Neuronal stem cell (in vitro differentiated cells): Measurements from ENCODE around the gene PGM2L1.
"Not testable (repeated sequence)": the region's sequence is repeated elsewhere in the genome, so short reads cannot be mapped to it uniquely, and the experiment has no call there.

Experiments used
- DNase-seq: peaks from one replicate; pipeline ENCODE4 v3.0.0-alpha.2; 2013; ENCODE audit warnings: low spot score
- H2AFZ ChIP-seq: one replicate; pipeline ENCODE4 v1.6.1; 2013; ENCODE audit warnings: mild to moderate bottlenecking, low read length, inconsistent platforms
- H2AK5ac ChIP-seq: 2 replicates; pipeline ENCODE4 v1.6.1; 2013; ENCODE audit warnings: low read depth, mild to moderate bottlenecking, inconsistent platforms, low read length, moderate library complexity, mixed read lengths
- H2BK120ac ChIP-seq: 2 replicates; pipeline ENCODE4 v1.6.1; 2013; ENCODE audit warnings: low read depth, mild to moderate bottlenecking, inconsistent platforms, low read length, moderate library complexity, mixed read lengths
- H2BK12ac ChIP-seq: one replicate; pipeline ENCODE4 v1.6.1; 2013; ENCODE audit warnings: low read length, inconsistent platforms
- H2BK15ac ChIP-seq: 2 replicates; pipeline ENCODE4 v1.6.1; 2013; ENCODE audit warnings: mild to moderate bottlenecking, low read length, inconsistent platforms, mixed read lengths
- H2BK5ac ChIP-seq: one replicate; pipeline ENCODE4 v1.6.1; 2013; ENCODE audit warnings: inconsistent platforms, mild to moderate bottlenecking, low read length, moderate library complexity
- H3K14ac ChIP-seq: one replicate; pipeline ENCODE4 v1.6.1; 2013; ENCODE audit warnings: low read length, inconsistent platforms
- H3K18ac ChIP-seq: 2 replicates; pipeline ENCODE4 v1.6.1; 2013; ENCODE audit warnings: low read length, inconsistent platforms
- H3K23ac ChIP-seq: 2 replicates; pipeline ENCODE4 v1.6.1; 2013; ENCODE audit warnings: low read depth, mild to moderate bottlenecking, mixed read lengths, low read length, inconsistent platforms; ENCODE audit not compliant: poor library complexity
- H3K27ac ChIP-seq: replicated peaks from 3 replicates; pipeline ENCODE4 v1.5.1; 2013; ENCODE audit warnings: low read length, inconsistent platforms
- H3K27me3 ChIP-seq, 3 experiments: 2 replicates each; pipeline ENCODE4 v1.6.1; 2013; ENCODE audit warnings: low read length in 3 of 3, mild to moderate bottlenecking in 2 of 3, inconsistent platforms in 1 of 3, low read depth in 1 of 3, mixed read lengths in 1 of 3, moderate library complexity in 1 of 3; ENCODE audit not compliant: control insufficient read depth in 3 of 3, insufficient read depth in 3 of 3
- H3K36me3 ChIP-seq, 2 donors: replicated peaks in 1 of 2; 2 replicates each; pipeline ENCODE4 v1.6.1; 2013; ENCODE audit warnings: low read length in 2 of 2; ENCODE audit not compliant: control insufficient read depth in 2 of 2, insufficient read depth in 2 of 2
- H3K4ac ChIP-seq: 2 replicates; pipeline ENCODE4 v1.6.1; 2013; ENCODE audit warnings: inconsistent platforms, mild to moderate bottlenecking, low read length, moderate library complexity
- H3K4me1 ChIP-seq, 2 donors: 1 replicate in 1 of 2; 2 replicates in 1 of 2; pipeline ENCODE4 v1.6.1; 2013; ENCODE audit warnings: low read length in 2 of 2, low read depth in 1 of 2; ENCODE audit not compliant: control insufficient read depth in 2 of 2, insufficient read depth in 1 of 2
- H3K4me2 ChIP-seq: one replicate; pipeline ENCODE4 v1.6.1; 2013; ENCODE audit warnings: mild to moderate bottlenecking, low read length, inconsistent platforms; ENCODE audit not compliant: insufficient read depth, poor library complexity, severe bottlenecking
- H3K4me3 ChIP-seq, 2 donors: 2 replicates each; pipeline ENCODE4 v1.5.1; 2013; ENCODE audit warnings: low read length in 2 of 2, mild to moderate bottlenecking in 2 of 2, inconsistent platforms in 1 of 2, moderate library complexity in 1 of 2
- H3K79me1 ChIP-seq: one replicate; pipeline ENCODE4 v1.6.1; 2013; ENCODE audit warnings: low read depth, mild to moderate bottlenecking, inconsistent platforms, low read length, moderate library complexity
- H3K9ac ChIP-seq: one replicate; pipeline ENCODE4 v1.6.1; 2013; ENCODE audit warnings: mild to moderate bottlenecking, low read depth, low read length, inconsistent platforms; ENCODE audit not compliant: poor library complexity
- H3K9me3 ChIP-seq, 2 donors: replicated peaks in 1 of 2; 2 replicates each; pipeline versions ENCODE3 to v1.6.1; 2013; ENCODE audit warnings: low read length in 2 of 2, mild to moderate bottlenecking in 2 of 2, inconsistent platforms in 1 of 2, low read depth in 1 of 2, mixed read lengths in 1 of 2, moderate library complexity in 1 of 2; ENCODE audit not compliant: control insufficient read depth in 2 of 2, insufficient read depth in 1 of 2
- H4K8ac ChIP-seq: one replicate; pipeline ENCODE4 v1.6.1; 2013; ENCODE audit warnings: low read depth, mild to moderate bottlenecking, inconsistent platforms, low read length, moderate library complexity
- H4K91ac ChIP-seq: one replicate; pipeline ENCODE4 v1.6.1; 2013; ENCODE audit warnings: low read length, low read depth, mild to moderate bottlenecking, inconsistent platforms; ENCODE audit not compliant: poor library complexity
- WGBS, 2 donors: extraction: QIAGEN DNeasy Blood & Tissue Kit; methylation state at CpG; one replicate each; pipeline ENCODE4 v1.1.7; 2013; ENCODE audit warnings: missing lambda C conversion rate in 2 of 2, mixed read lengths in 1 of 2; ENCODE audit not compliant: insufficient read length in 2 of 2, insufficient replicate concordance in 1 of 2; ENCODE audit errors: extremely low coverage in 2 of 2; 5-methylcytosine and 5-hydroxymethylcytosine counted together

Gene PGM2L1

GRCh38 chr11:74418509-74418895 is 20.3 kb upstream of the PGM2L1 start:
- no peaks in the 10 kb centered on the region for H3K9me3 ChIP-seq
- H4K91ac ChIP-seq, result no peak overlapping the region
- no peak overlapping the region for H2AK5ac ChIP-seq
- H3K9ac ChIP-seq, result no peak overlapping the region
- no peak overlapping the region for H2BK12ac ChIP-seq
- DNase-seq, result no peak
- no peak overlapping the region for H3K18ac ChIP-seq
- no peak overlapping the region for H3K4ac ChIP-seq
- no peak overlapping the region for H3K27ac ChIP-seq
- H3K4me1 ChIP-seq, result peaks cover 6 to 16% of the 10 kb centered on the region in 2 donors
- H3K23ac ChIP-seq, result no peak overlapping the region
- no peak overlapping the region for H3K4me3 ChIP-seq
- H4K8ac ChIP-seq, result no peak overlapping the region
- H3K36me3 ChIP-seq, result no peaks in the 10 kb centered on the region
- no peak overlapping the region for H2BK5ac ChIP-seq
- no peak overlapping the region for H2BK120ac ChIP-seq
- H2AFZ ChIP-seq, result peak overlapping the region; percentile 39
- H2BK15ac ChIP-seq, result no peak overlapping the region
- no peaks in the 10 kb centered on the region for H3K79me1 ChIP-seq
- H3K14ac ChIP-seq, result no peak overlapping the region
- no peak overlapping the region for H3K4me2 ChIP-seq
- H3K27me3 ChIP-seq, result no peaks in the 10 kb centered on the region
- no CpG with 5 or more reads among the region's 1 CpG for WGBS, 2 donors

GRCh38 chr11:74417860-74418508 is 19.8 kb upstream of the PGM2L1 start:
- Histone ChIP-seq H2BK12ac (no peak overlapping the region), H3K27ac (no peak overlapping the region), H2AFZ (no peak overlapping the region), H3K4ac (no peak overlapping the region), H3K14ac (no peak overlapping the region), H2BK5ac (no peak overlapping the region), H3K23ac (no peak overlapping the region), H3K36me3 (no peaks in the 10 kb centered on the region), H3K4me3 (no peak overlapping the region), H3K9ac (no peak overlapping the region), H3K9me3 (no peaks in the 10 kb centered on the region), H3K4me1 (peaks cover 6 to 16% of the 10 kb centered on the region in 2 donors), H3K27me3 (no peaks in the 10 kb centered on the region), H2BK120ac (no peak overlapping the region), H3K4me2 (no peak overlapping the region), H4K91ac (no peak overlapping the region), H3K18ac (no peak overlapping the region), H2AK5ac (no peak overlapping the region), H4K8ac (no peak overlapping the region), H3K79me1 (no peaks in the 10 kb centered on the region), H2BK15ac (no peak overlapping the region)
- no peak for DNase-seq
- 100% methylated on average over 1 of the region's 4 CpGs; no CpG with 5 or more reads in 1 of the 2 donors for WGBS, 2 donors

GRCh38 chr11:74417379-74417804 is 19.2 kb upstream of the PGM2L1 start:
- Histone ChIP-seq H3K79me1 (no peaks in the 10 kb centered on the region), H2BK5ac (no peak overlapping the region), H3K14ac (no peak overlapping the region), H3K18ac (no peak overlapping the region), H2BK12ac (no peak overlapping the region), H2BK15ac (no peak overlapping the region), H3K4me1 (peaks cover 6 to 16% of the 10 kb centered on the region in 2 donors), H3K4me2 (no peak overlapping the region), H4K91ac (no peak overlapping the region), H2AFZ (no peak overlapping the region), H4K8ac (no peak overlapping the region), H3K9me3 (no peaks in the 10 kb centered on the region), H3K9ac (no peak overlapping the region), H3K27me3 (no peaks in the 10 kb centered on the region), H3K4me3 (no peak overlapping the region), H3K36me3 (no peaks in the 10 kb centered on the region), H2BK120ac (no peak overlapping the region), H3K23ac (no peak overlapping the region), H3K4ac (no peak overlapping the region), H2AK5ac (no peak overlapping the region), H3K27ac (no peak overlapping the region)
- no peak for DNase-seq
- WGBS, 2 donors, result no CpG with 5 or more reads among the region's 1 CpG

- not testable (repeated sequence) for H4K91ac ChIP-seq, H3K4me3 ChIP-seq, H2AFZ ChIP-seq, H2BK15ac ChIP-seq, H2BK5ac ChIP-seq, H3K9ac ChIP-seq, DNase-seq, H3K9me3 ChIP-seq, H3K27ac ChIP-seq, H3K36me3 ChIP-seq, H3K4ac ChIP-seq, H3K14ac ChIP-seq, H4K8ac ChIP-seq, H3K79me1 ChIP-seq, H3K18ac ChIP-seq, H3K23ac ChIP-seq, H2AK5ac ChIP-seq, H3K27me3 ChIP-seq, H2BK12ac ChIP-seq, H2BK120ac ChIP-seq, H3K4me2 ChIP-seq
- WGBS, 2 donors, result no CpG with 5 or more reads among the region's 1 CpG
- H3K4me1 ChIP-seq, result peaks cover 6 to 16% of the 10 kb centered on the region in 2 donors
These were observed 18.7 kb upstream of the PGM2L1 start for GRCh38 chr11:74416974-74417373.
